Trophoblast cell (in vitro differentiated cells and primary cell): ENCODE measurements around the gene KCNMB2. TPM values are rescaled to one million over a fixed set of nuclear protein-coding genes. Genes with fewer than 3 reads are reported as not detected.

Source experiments
- DNase-seq, 2 donors: peaks; one replicate each; pipeline ENCODE4 v3.0.0-alpha.2; 2016
- H2AFZ ChIP-seq: 2 replicates; pipeline ENCODE4 v1.6.1; 2013; ENCODE audit warnings: low read length, moderate library complexity, mild to moderate bottlenecking; ENCODE audit not compliant: insufficient read depth, poor library complexity
- H2AK5ac ChIP-seq: 2 replicates; pipeline ENCODE4 v1.6.1; 2013; ENCODE audit warnings: mild to moderate bottlenecking, low read length
- H2BK120ac ChIP-seq: 2 replicates; pipeline ENCODE4 v1.6.1; 2013; ENCODE audit warnings: low read length, mild to moderate bottlenecking, moderate library complexity; ENCODE audit not compliant: insufficient read depth, poor library complexity
- H2BK12ac ChIP-seq: 2 replicates; pipeline ENCODE4 v1.6.1; 2013; ENCODE audit warnings: mild to moderate bottlenecking, low read length, moderate library complexity
- H2BK5ac ChIP-seq: 2 replicates; pipeline ENCODE4 v1.6.1; 2013; ENCODE audit warnings: low read length, low read depth, moderate library complexity, mild to moderate bottlenecking; ENCODE audit not compliant: poor library complexity
- H3K14ac ChIP-seq: 2 replicates; pipeline ENCODE4 v1.6.1; 2013; ENCODE audit warnings: mild to moderate bottlenecking, low read length
- H3K18ac ChIP-seq: 2 replicates; pipeline ENCODE4 v1.6.1; 2013; ENCODE audit warnings: mild to moderate bottlenecking, low read length
- H3K23ac ChIP-seq: 2 replicates; pipeline ENCODE4 v1.6.1; 2013; ENCODE audit warnings: low read length
- H3K27ac ChIP-seq: 2 replicates; pipeline ENCODE4 v1.5.1; 2013; ENCODE audit warnings: low read depth, mild to moderate bottlenecking, inconsistent platforms, low read length, moderate library complexity
- H3K27me3 ChIP-seq: 2 replicates; pipeline ENCODE4 v1.6.1; 2013; ENCODE audit warnings: inconsistent platforms, mild to moderate bottlenecking, low read length, moderate library complexity; ENCODE audit not compliant: insufficient read depth
- H3K36me3 ChIP-seq, 2 experiments: 1 replicate in 1 of 2; 2 replicates in 1 of 2; pipeline ENCODE4 v1.6.1; 2013; ENCODE audit warnings: low read length in 2 of 2, mild to moderate bottlenecking in 2 of 2, moderate library complexity in 1 of 2; ENCODE audit not compliant: insufficient read depth in 2 of 2, control insufficient read depth in 1 of 2
- H3K4ac ChIP-seq: 2 replicates; pipeline ENCODE4 v1.6.1; 2013; ENCODE audit warnings: low read depth, mild to moderate bottlenecking, low read length, moderate library complexity
- H3K4me1 ChIP-seq, 2 experiments: 1 replicate in 1 of 2; 2 replicates in 1 of 2; pipeline ENCODE4 v1.6.1; 2013; ENCODE audit warnings: low read length in 2 of 2, mild to moderate bottlenecking in 2 of 2, moderate library complexity in 1 of 2; ENCODE audit not compliant: insufficient read depth in 2 of 2, control insufficient read depth in 1 of 2
- H3K4me2 ChIP-seq: 2 replicates; pipeline ENCODE4 v1.6.1; 2013; ENCODE audit warnings: inconsistent platforms, mild to moderate bottlenecking, low read length, moderate library complexity
- H3K4me3 ChIP-seq: 2 replicates; pipeline ENCODE4 v1.5.1; 2013; ENCODE audit warnings: mild to moderate bottlenecking, low read depth, low read length, inconsistent platforms
- H3K79me1 ChIP-seq: one replicate; pipeline ENCODE4 v1.6.1; 2013; ENCODE audit warnings: low read length
- H3K79me2 ChIP-seq: 2 replicates; pipeline ENCODE4 v1.6.1; 2013; ENCODE audit warnings: low read length, mild to moderate bottlenecking; ENCODE audit not compliant: control insufficient read depth, insufficient read depth, poor library complexity
- H3K9ac ChIP-seq: 2 replicates; pipeline ENCODE4 v1.6.1; 2013; ENCODE audit warnings: mild to moderate bottlenecking, low read length
- H3K9me3 ChIP-seq: 2 replicates; pipeline ENCODE4 v1.6.1; 2013; ENCODE audit warnings: low read depth, mild to moderate bottlenecking, control low read depth, inconsistent platforms, low read length; ENCODE audit not compliant: insufficient read depth
- H4K12ac ChIP-seq: 2 replicates; pipeline ENCODE4 v1.6.1; 2013; ENCODE audit warnings: low read depth, mild to moderate bottlenecking, low read length, moderate library complexity
- H4K8ac ChIP-seq: 2 replicates; pipeline ENCODE4 v1.6.1; 2013; ENCODE audit warnings: low read depth, mild to moderate bottlenecking, low read length, moderate library complexity
- H4K91ac ChIP-seq: one replicate; pipeline ENCODE4 v1.6.1; 2013; ENCODE audit warnings: low read depth, mild to moderate bottlenecking, low read length, moderate library complexity
- WGBS: extraction: QIAGEN DNeasy Blood & Tissue Kit; methylation state at CpG from one replicate; pipeline ENCODE4 v1.1.7; 2013; ENCODE audit warnings: missing lambda C conversion rate; ENCODE audit not compliant: insufficient read length, insufficient coverage; ENCODE audit errors: extremely low coverage; 5-methylcytosine and 5-hydroxymethylcytosine counted together
- polyA plus RNA-seq: library from polyadenylated mRNA; stranded (reverse); fragments of 200-250 nt; gene quantifications from 2 replicates; pipeline ENCODE4 v1.2.3, GENCODE V29; 2013

Gene KCNMB2
- polyA plus RNA-seq = 0.11 TPM in 1 of 2 replicates, not detected in the other

DNA sequence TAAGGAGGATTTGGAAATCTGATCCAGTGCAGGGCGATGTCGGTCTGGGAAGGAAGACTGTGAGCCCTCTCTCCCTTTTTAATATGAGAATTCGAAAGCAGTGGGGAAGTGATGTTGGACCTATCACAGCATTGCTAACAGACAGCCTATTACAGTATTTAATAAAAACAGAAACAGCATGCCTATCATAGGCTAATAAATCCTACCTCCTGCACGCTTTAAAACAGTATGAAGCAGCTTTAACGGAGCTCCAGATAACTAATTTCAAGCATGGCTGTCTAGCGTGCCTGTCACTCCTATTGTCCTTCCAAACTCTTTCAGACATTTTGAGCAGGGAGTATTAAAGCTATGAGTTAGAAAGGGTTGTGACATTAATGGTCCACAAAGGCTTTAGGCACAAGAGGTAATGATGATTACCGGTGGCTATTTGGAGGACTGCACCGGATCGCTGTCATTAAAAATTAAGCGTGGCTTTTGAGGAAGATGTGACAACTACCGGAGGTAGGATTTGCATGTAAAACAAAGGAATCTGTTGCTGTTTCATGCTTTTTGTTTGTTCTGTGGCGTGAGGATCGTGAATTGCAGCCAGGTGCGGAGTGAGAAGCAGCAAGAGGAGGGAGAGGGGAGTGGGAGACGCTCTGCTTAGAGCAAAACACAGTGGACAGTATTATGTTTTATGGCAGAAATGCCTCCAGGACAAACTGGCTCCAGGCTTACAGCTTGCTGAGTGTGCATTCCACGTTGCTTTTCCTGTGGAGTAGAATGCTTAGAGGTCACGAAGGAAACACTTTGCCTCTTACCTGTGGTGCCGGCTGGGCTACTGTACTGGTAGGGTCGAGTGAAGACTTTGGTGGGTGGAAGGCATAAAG is at the start of gene KCNMB2:
Gene KCNMB2 (plus strand): TSS at position 226 of the 869 bp plus-strand sequence.
- Histone ChIP-seq H3K9me3 (no peaks in the 10 kb centered on the region), H3K27ac (no peak within 1 kb of the TSS), H2AK5ac (no peak within 1 kb of the TSS), H2BK5ac (no peak within 1 kb of the TSS), H2BK12ac (no peak within 1 kb of the TSS), H3K4me1 (no peaks in the 10 kb centered on the region), H3K4ac (no peak within 1 kb of the TSS), H2AFZ (peak within 1 kb of the TSS; percentile 27), H3K79me2 (no peaks in the 10 kb centered on the region), H4K91ac (no peak within 1 kb of the TSS), H2BK120ac (no peak within 1 kb of the TSS), H3K9ac (no peak within 1 kb of the TSS), H3K23ac (no peak within 1 kb of the TSS), H3K27me3 (no peaks in the 10 kb centered on the region), H3K4me3 (no peak within 1 kb of the TSS), H4K12ac (no peak within 1 kb of the TSS), H3K18ac (no peak within 1 kb of the TSS), H3K4me2 (peak within 1 kb of the TSS; percentile 58), H3K14ac (no peak within 1 kb of the TSS), H3K79me1 (no peaks in the 10 kb centered on the region), H3K36me3 (no peaks in the 10 kb centered on the region), H4K8ac (no peak within 1 kb of the TSS)
- WGBS = no CpG with 5 or more reads among the region's 19 CpGs
- no peak for DNase-seq

DNA sequence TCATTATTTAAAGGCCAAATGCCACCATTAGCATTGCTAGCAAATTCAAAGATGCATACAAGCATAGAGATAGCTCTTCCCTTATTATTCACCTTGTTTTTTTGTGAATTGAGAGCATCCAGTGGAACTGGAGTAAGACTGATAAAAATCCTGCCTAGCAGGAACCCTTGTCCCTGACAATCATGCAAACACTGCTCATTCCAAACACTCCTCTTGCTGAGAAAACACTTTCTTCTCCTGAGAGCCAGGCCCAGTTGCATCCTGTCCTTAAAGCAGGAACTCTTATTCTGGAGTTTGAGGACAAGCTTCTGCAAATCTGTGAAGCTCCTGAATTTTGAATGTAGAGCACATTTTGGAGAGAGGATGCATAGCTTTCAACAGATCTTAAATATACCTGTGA is 49.3 kb upstream of the KCNMB2 start:
- Histone ChIP-seq H4K12ac (no peak overlapping the region), H3K4me1 (no peaks in the 10 kb centered on the region), H3K79me1 (no peaks in the 10 kb centered on the region), H3K23ac (no peak overlapping the region), H4K91ac (no peak overlapping the region), H2BK120ac (no peak overlapping the region), H2AK5ac (no peak overlapping the region), H3K14ac (no peak overlapping the region), H3K36me3 (no peaks in the 10 kb centered on the region), H2AFZ (no peak overlapping the region), H3K27ac (no peak overlapping the region), H3K4me3 (no peak overlapping the region), H3K9me3 (no peaks in the 10 kb centered on the region), H3K4me2 (no peak overlapping the region), H2BK12ac (no peak overlapping the region), H3K9ac (no peak overlapping the region), H2BK5ac (no peak overlapping the region), H3K4ac (no peak overlapping the region), H3K79me2 (no peaks in the 10 kb centered on the region), H3K18ac (no peak overlapping the region), H4K8ac (no peak overlapping the region), H3K27me3 (no peaks in the 10 kb centered on the region)
- peak in 1 of 2 donors; percentile 3 for DNase-seq

DNA sequence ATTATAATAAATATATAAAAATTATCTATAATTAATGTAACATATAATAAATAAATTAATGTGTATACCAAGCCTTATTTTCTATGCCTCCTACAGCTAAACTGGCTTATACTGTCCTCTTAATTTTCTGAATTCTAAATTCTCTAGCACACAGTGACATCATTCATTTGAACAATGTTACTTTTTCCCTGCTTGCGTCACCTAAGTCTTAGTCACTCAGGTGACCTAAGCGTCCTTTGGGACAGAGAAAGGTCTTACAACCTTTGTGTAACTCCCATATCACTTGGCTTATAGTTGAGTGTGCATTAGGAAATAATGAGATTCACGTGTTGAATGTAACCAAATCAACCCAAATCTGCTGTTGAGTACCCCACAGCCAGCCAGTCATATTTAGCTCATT is 48.5 kb upstream of the KCNMB2 start:
- Histone ChIP-seq H3K4me3 (no peak overlapping the region), H2BK5ac (no peak overlapping the region)

DNA sequence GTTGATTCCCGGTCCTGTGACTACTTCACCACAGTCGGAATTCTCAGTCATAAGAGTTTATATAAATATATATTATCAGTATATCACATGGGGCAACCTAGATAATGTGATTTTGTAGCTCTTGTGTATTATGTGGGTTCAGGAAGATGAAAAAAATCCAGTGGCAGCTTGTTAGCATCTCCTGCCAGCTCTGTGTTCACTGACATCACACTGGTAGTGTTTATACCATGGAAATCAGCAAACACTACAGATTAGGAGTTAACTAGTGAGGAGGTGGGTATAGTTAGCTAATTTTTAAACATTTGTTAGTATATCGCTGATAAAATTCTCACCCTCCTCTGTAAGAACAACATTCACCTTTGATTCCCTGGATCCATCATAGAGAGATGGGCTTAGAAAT is 44.5 kb upstream of the KCNMB2 start:
- no CpG with 5 or more reads among the region's 3 CpGs for WGBS
- no peaks in the 10 kb centered on the region for H3K79me2 ChIP-seq
- no peak overlapping the region for H3K9ac ChIP-seq

More for the DNA sequence above, 48.5 kb upstream of the KCNMB2 start:
- no peaks in the 10 kb centered on the region for H3K79me1 ChIP-seq
- H3K4me1 ChIP-seq = no peaks in the 10 kb centered on the region
- H4K12ac ChIP-seq = no peak overlapping the region
- no peak overlapping the region for H3K18ac ChIP-seq
- H2AK5ac ChIP-seq = no peak overlapping the region
- no peaks in the 10 kb centered on the region for H3K9me3 ChIP-seq
- no peak overlapping the region for H2BK12ac ChIP-seq
- no peak overlapping the region for H4K8ac ChIP-seq
- no peak overlapping the region for H3K14ac ChIP-seq
- no peak overlapping the region for H4K91ac ChIP-seq
- no peak overlapping the region for H2BK120ac ChIP-seq
- H3K27ac ChIP-seq = no peak overlapping the region
- H3K79me2 ChIP-seq = no peaks in the 10 kb centered on the region
- H3K4ac ChIP-seq = no peak overlapping the region
- no peaks in the 10 kb centered on the region for H3K36me3 ChIP-seq
- H3K4me2 ChIP-seq = no peak overlapping the region
- H3K23ac ChIP-seq = no peak overlapping the region
- H3K9ac ChIP-seq = no peak overlapping the region
- DNase-seq = peak in 1 of 2 donors; percentile 36
- no peak overlapping the region for H2AFZ ChIP-seq
- WGBS = no CpG with 5 or more reads among the region's 3 CpGs
- no peaks in the 10 kb centered on the region for H3K27me3 ChIP-seq

More for the DNA sequence above, 44.5 kb upstream of the KCNMB2 start:
- no peak overlapping the region for H2BK5ac ChIP-seq
- no peaks in the 10 kb centered on the region for H3K36me3 ChIP-seq
- H3K4me3 ChIP-seq = no peak overlapping the region
- no peaks in the 10 kb centered on the region for H3K79me1 ChIP-seq
- no peak overlapping the region for H3K4ac ChIP-seq
- no peak overlapping the region for H4K12ac ChIP-seq
- H2AK5ac ChIP-seq = no peak overlapping the region
- H2BK120ac ChIP-seq = no peak overlapping the region
- H2BK12ac ChIP-seq = no peak overlapping the region
- H3K9me3 ChIP-seq = peaks cover 3% of the 10 kb centered on the region
- no peak overlapping the region for H4K8ac ChIP-seq
- no peak overlapping the region for H3K4me2 ChIP-seq
- H4K91ac ChIP-seq = no peak overlapping the region
- H3K18ac ChIP-seq = no peak overlapping the region
- no peak overlapping the region for H3K14ac ChIP-seq
- DNase-seq = no peak
- H3K23ac ChIP-seq = no peak overlapping the region
- no peaks in the 10 kb centered on the region for H3K4me1 ChIP-seq
- no peaks in the 10 kb centered on the region for H3K27me3 ChIP-seq
- H2AFZ ChIP-seq = no peak overlapping the region
- no peak overlapping the region for H3K27ac ChIP-seq
